Measurements from ENCODE around the gene SLC6A9. TPM values are rescaled to one million over a fixed set of nuclear protein-coding genes. Genes with fewer than 3 reads are reported as not detected.
A peak's percentile ranks its signal among the peaks of the same experiment; 100 is the strongest.

The SLC6A9 gene
- total RNA-seq, 1 donor from 2014 or later, result 2.1 TPM

DNA sequence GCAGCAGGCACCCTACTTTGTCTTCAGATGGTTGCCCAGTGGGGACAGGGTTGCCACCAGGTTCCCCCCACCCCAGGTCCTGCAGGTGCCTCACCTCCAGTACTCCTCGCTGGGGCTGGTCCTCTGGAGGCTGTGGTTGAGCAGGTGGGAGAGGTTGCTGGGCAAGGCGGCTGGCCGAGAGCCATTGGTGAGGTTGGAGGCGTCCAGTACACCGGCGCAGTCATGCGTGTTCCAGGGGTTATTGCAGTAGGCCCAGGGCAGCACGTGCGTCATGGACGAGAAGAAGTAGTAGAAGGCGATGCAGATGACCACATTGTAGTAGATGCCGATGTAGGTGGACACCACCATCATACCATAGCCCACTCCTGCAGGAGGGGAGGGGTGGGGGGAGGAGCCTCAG lies 23.0 kb downstream of the SLC6A9 start:
- Histone ChIP-seq H3K27me3 (ENCODE audit: control insufficient read depth in 3 of 3, insufficient read depth in 3 of 3, low read length in 3 of 3) (no peaks in the 10 kb centered on the region), H3K4me3 (ENCODE audit: low read length in 3 of 3) (no peak overlapping the region), H3K27ac (ENCODE audit: low read depth, low read length) (no peak overlapping the region), H3K9me3 (ENCODE audit: control insufficient read depth in 3 of 3, low read length in 3 of 3) (no peaks in the 10 kb centered on the region), H3K36me3 (ENCODE audit: control insufficient read depth in 3 of 3, insufficient read depth in 3 of 3, low read length in 3 of 3) (no peaks in the 10 kb centered on the region), H3K4me1 (ENCODE audit: control insufficient read depth in 3 of 3, insufficient read depth in 3 of 3, low read length in 3 of 3) (peaks cover 0 to 4% (median 3%) of the 10 kb centered on the region in 3 donors), H3K9ac (ENCODE audit: low read depth in 1 of 3, low read length in 3 of 3) (no peak overlapping the region)

DNA sequence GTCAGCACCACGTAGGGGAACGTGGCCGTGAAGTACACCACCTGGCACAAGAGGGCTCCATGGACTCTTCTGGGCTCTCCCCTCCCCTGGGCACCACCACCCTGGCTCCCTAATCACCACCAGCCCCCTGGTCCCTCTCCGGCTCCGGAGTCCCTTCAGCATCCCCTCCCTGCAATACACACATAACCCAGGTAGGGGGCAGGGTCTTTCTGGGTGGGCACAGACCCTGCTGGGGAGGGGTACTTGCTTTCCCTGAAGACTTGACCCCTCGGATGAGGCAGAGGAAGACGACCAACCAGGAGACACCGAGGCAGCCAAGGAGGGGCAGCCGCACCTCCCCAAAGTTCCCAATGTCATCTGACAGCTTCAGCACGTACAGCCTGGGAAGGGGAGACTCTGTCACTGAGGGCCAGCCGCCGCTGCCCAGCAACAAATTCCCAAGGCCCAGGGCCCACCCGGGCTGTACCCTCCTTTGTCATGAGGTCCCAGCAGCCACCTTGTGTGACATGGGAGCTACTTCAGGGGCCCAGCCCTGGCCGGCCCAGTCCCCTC lies 28.6 kb downstream of the SLC6A9 start:
- Histone ChIP-seq H3K36me3 (ENCODE audit: control insufficient read depth in 3 of 3, insufficient read depth in 3 of 3, low read length in 3 of 3) (no peaks in the 10 kb centered on the region), H3K4me3 (ENCODE audit: low read length in 3 of 3) (no peak overlapping the region), H3K9ac (ENCODE audit: low read depth in 1 of 3, low read length in 3 of 3) (no peak overlapping the region), H3K27me3 (ENCODE audit: control insufficient read depth in 3 of 3, insufficient read depth in 3 of 3, low read length in 3 of 3) (no peaks in the 10 kb centered on the region), H3K4me1 (ENCODE audit: control insufficient read depth in 3 of 3, insufficient read depth in 3 of 3, low read length in 3 of 3) (peaks cover 0 to 4% (median 3%) of the 10 kb centered on the region in 3 donors), H3K9me3 (ENCODE audit: control insufficient read depth in 3 of 3, low read length in 3 of 3) (no peaks in the 10 kb centered on the region), H3K27ac (ENCODE audit: low read depth, low read length) (no peak overlapping the region)

DNA sequence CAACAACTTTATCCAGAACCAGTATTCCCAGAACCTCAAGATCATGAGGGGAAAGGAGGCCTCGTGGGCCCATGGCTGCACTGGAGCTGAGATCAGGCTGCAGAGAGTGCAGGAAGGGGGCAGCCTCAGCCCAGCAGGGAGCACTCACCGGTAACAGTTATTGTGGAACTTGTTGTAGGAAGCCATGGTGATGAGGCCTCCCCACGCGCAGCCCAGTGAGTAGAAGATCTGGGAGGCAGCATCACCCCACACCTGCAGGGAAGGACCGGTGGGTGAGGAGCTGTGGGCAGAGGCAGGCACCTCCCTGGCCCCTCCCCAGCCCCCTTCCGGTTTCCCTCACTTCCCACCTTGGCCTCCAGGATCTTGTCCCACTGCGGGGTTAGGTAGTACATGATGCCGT lies 29.1 kb downstream of the SLC6A9 start:
- H3K4me1 ChIP-seq (ENCODE audit: control insufficient read depth in 3 of 3, insufficient read depth in 3 of 3, low read length in 3 of 3), result peaks cover 0 to 4% (median 3%) of the 10 kb centered on the region in 3 donors

DNA sequence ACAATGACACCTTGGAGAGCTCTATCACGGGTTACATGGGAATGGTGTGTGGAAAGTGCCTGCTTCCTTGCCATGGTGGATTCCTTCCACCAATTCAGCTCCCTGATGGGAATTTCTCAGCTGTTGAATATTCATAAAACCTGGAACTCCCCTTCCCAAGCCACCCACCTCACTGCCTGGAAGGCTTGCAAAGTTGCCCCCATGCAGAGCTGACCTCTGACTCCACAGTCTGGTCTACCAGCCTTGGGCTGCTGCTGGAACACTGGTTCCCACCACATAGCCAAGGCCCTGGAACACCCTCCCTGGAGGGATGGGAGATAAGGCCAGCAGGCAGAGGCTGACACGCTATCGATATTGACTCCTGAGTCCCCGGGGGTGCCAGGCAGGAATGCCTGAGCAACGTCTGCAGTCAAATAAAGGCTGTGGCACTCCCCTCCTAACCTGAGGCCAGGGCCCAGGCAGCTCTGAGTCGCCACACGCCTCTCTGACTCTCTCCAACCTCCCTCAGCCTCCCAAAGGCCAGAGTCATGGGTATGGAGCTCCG lies 31.1 kb downstream of the SLC6A9 start:
- Histone ChIP-seq H3K27me3 (ENCODE audit: control insufficient read depth in 3 of 3, insufficient read depth in 3 of 3, low read length in 3 of 3) (no peaks in the 10 kb centered on the region), H3K27ac (ENCODE audit: low read depth, low read length) (no peak overlapping the region), H3K4me3 (ENCODE audit: low read length in 3 of 3) (no peak overlapping the region), H3K36me3 (ENCODE audit: control insufficient read depth in 3 of 3, insufficient read depth in 3 of 3, low read length in 3 of 3) (no peaks in the 10 kb centered on the region), H3K9ac (ENCODE audit: low read depth in 1 of 3, low read length in 3 of 3) (no peak overlapping the region), H3K4me1 (ENCODE audit: control insufficient read depth in 3 of 3, insufficient read depth in 3 of 3, low read length in 3 of 3) (no peaks in the 10 kb centered on the region), H3K9me3 (ENCODE audit: control insufficient read depth in 3 of 3, low read length in 3 of 3) (no peaks in the 10 kb centered on the region)

More for the DNA sequence above, 29.1 kb downstream of the SLC6A9 start:
- Histone ChIP-seq H3K9me3 (ENCODE audit: control insufficient read depth in 3 of 3, low read length in 3 of 3) (no peaks in the 10 kb centered on the region), H3K27me3 (ENCODE audit: control insufficient read depth in 3 of 3, insufficient read depth in 3 of 3, low read length in 3 of 3) (no peaks in the 10 kb centered on the region), H3K9ac (ENCODE audit: low read depth in 1 of 3, low read length in 3 of 3) (no peak overlapping the region), H3K36me3 (ENCODE audit: control insufficient read depth in 3 of 3, insufficient read depth in 3 of 3, low read length in 3 of 3) (no peaks in the 10 kb centered on the region), H3K27ac (ENCODE audit: low read depth, low read length) (no peak overlapping the region), H3K4me3 (ENCODE audit: low read length in 3 of 3) (no peak overlapping the region)

DNA sequence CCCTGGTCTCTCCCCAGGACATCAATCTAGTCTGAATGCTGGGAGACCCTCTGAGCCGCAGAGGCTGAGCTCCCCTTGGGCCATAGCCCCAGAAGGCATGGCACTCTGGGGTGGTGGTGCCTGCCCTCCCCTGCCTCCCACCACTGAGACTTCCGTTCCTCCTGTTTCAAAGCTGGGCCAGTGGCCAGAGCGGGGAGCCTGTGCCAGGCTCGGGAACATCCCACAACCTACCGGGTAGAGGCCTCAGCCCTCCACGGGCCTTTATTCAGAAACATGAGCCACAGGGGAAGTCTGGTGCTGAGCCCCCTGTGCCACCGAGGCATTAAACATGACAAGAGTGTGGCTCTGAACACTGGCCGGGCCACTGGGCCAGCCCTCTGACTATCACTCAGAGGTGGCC lies 31.8 kb downstream of the SLC6A9 start:
- Histone ChIP-seq H3K4me1 (ENCODE audit: control insufficient read depth in 3 of 3, insufficient read depth in 3 of 3, low read length in 3 of 3) (no peaks in the 10 kb centered on the region), H3K27me3 (ENCODE audit: control insufficient read depth in 3 of 3, insufficient read depth in 3 of 3, low read length in 3 of 3) (no peaks in the 10 kb centered on the region), H3K4me3 (ENCODE audit: low read length in 3 of 3) (no peak overlapping the region), H3K36me3 (ENCODE audit: control insufficient read depth in 3 of 3, insufficient read depth in 3 of 3, low read length in 3 of 3) (no peaks in the 10 kb centered on the region), H3K27ac (ENCODE audit: low read depth, low read length) (no peak overlapping the region), H3K9me3 (ENCODE audit: control insufficient read depth in 3 of 3, low read length in 3 of 3) (no peaks in the 10 kb centered on the region), H3K9ac (ENCODE audit: low read depth in 1 of 3, low read length in 3 of 3) (peak overlapping the region in 1 of 3 donors; percentile 43)

DNA sequence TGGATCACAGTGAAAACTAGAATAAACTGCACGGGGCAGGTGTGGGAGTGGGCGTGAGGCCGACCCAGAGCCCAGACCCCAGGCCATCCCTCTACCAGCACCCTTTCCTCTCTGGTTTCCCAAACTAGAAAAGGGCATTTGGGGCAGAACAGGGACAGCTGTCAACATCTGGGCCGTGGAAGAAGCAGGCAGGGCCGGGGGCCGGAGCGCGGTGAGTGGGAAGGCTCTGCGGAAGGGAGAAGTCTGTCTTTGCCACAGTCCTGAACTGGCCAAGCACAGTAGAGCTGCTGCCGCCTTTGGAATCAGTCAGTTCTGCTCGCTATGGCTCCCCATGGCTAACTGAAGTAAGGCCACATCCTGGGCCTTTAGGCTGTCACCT lies 33.3 kb downstream of the SLC6A9 start:
- H3K27ac ChIP-seq (ENCODE audit: low read depth, low read length), result no peak overlapping the region
- no peaks in the 10 kb centered on the region for H3K27me3 ChIP-seq (ENCODE audit: control insufficient read depth in 3 of 3, insufficient read depth in 3 of 3, low read length in 3 of 3)
- no peaks in the 10 kb centered on the region for H3K4me1 ChIP-seq (ENCODE audit: control insufficient read depth in 3 of 3, insufficient read depth in 3 of 3, low read length in 3 of 3)
- no peak overlapping the region for H3K4me3 ChIP-seq (ENCODE audit: low read length in 3 of 3)
- no peaks in the 10 kb centered on the region for H3K9me3 ChIP-seq (ENCODE audit: control insufficient read depth in 3 of 3, low read length in 3 of 3)
- H3K9ac ChIP-seq (ENCODE audit: low read depth in 1 of 3, low read length in 3 of 3), result no peak overlapping the region
- no peaks in the 10 kb centered on the region for H3K36me3 ChIP-seq (ENCODE audit: control insufficient read depth in 3 of 3, insufficient read depth in 3 of 3, low read length in 3 of 3)

DNA sequence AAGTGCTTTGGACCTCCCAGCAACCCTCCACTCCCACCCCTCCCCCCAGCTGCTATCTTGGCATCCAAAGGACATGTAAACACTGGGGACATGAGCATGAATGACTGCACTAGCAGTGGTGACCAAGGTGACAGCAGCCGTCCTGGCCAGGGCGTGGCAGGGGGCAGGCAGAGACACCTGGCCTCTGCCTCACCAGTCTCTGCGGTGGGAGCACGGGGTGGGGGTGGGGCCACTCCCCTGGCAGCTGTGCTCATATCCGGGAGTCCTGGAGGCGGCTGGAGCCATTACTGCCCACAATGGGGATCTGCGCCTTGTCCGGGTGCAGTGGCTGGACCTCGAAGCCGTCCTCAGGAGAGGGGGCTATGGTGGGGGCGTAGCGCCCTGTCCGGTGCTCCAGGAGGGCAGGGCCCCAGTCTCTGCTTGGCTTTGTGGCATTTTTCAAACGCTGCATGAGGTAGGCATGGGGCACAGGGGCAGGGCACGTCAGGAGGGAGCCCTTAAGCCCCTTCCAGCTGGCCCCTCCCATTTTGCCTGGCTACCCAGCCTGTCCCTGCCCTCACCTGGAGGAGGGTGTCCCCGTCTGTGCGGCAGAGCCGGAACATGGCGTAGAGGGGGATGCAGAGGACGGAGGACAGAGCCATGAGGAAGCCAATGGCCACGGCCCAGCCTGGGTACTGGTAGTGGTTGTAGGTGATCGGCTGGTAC lies 33.8 kb downstream of the SLC6A9 start:
- H3K27ac ChIP-seq (ENCODE audit: low read depth, low read length), result no peak overlapping the region
- no peaks in the 10 kb centered on the region for H3K9me3 ChIP-seq (ENCODE audit: control insufficient read depth in 3 of 3, low read length in 3 of 3)

DNA sequence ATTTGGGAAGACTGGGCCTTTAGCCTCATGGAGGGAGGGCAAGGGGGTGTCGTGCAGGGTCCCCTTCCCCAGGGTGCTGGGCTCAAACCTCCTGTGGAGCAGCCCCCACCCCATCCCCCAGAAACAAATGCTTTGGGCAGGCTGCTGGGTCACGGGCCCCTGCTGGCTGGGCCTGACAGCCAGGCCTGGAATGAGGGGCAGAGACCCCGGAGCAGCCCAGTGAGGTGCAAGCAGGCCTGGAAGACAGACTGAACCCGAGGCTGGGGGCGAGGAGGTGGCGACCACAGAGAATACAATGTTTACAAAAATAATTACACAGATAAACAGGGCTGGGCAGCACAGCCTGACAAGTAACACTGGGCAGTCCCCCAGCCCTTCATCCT lies 34.5 kb downstream of the SLC6A9 start:
- no peak overlapping the region for H3K4me3 ChIP-seq (ENCODE audit: low read length in 3 of 3)
- peaks cover 4 to 7% (median 5%) of the 10 kb centered on the region in 3 donors for H3K4me1 ChIP-seq (ENCODE audit: control insufficient read depth in 3 of 3, insufficient read depth in 3 of 3, low read length in 3 of 3)
- H3K9me3 ChIP-seq (ENCODE audit: control insufficient read depth in 3 of 3, low read length in 3 of 3), result no peaks in the 10 kb centered on the region
- H3K36me3 ChIP-seq (ENCODE audit: control insufficient read depth in 3 of 3, insufficient read depth in 3 of 3, low read length in 3 of 3), result no peaks in the 10 kb centered on the region
- no peak overlapping the region for H3K9ac ChIP-seq (ENCODE audit: low read depth in 1 of 3, low read length in 3 of 3)
- H3K27ac ChIP-seq (ENCODE audit: low read depth, low read length), result no peak overlapping the region
- H3K27me3 ChIP-seq (ENCODE audit: control insufficient read depth in 3 of 3, insufficient read depth in 3 of 3, low read length in 3 of 3), result no peaks in the 10 kb centered on the region

More for the DNA sequence above, 33.8 kb downstream of the SLC6A9 start:
- H3K4me1 ChIP-seq (ENCODE audit: control insufficient read depth in 3 of 3, insufficient read depth in 3 of 3, low read length in 3 of 3), result peaks cover 0 to 2% (median 0%) of the 10 kb centered on the region in 3 donors
- H3K27me3 ChIP-seq (ENCODE audit: control insufficient read depth in 3 of 3, insufficient read depth in 3 of 3, low read length in 3 of 3), result no peaks in the 10 kb centered on the region
- no peaks in the 10 kb centered on the region for H3K36me3 ChIP-seq (ENCODE audit: control insufficient read depth in 3 of 3, insufficient read depth in 3 of 3, low read length in 3 of 3)
- H3K9ac ChIP-seq (ENCODE audit: low read depth in 1 of 3, low read length in 3 of 3), result no peak overlapping the region
- no peak overlapping the region for H3K4me3 ChIP-seq (ENCODE audit: low read length in 3 of 3)

DNA sequence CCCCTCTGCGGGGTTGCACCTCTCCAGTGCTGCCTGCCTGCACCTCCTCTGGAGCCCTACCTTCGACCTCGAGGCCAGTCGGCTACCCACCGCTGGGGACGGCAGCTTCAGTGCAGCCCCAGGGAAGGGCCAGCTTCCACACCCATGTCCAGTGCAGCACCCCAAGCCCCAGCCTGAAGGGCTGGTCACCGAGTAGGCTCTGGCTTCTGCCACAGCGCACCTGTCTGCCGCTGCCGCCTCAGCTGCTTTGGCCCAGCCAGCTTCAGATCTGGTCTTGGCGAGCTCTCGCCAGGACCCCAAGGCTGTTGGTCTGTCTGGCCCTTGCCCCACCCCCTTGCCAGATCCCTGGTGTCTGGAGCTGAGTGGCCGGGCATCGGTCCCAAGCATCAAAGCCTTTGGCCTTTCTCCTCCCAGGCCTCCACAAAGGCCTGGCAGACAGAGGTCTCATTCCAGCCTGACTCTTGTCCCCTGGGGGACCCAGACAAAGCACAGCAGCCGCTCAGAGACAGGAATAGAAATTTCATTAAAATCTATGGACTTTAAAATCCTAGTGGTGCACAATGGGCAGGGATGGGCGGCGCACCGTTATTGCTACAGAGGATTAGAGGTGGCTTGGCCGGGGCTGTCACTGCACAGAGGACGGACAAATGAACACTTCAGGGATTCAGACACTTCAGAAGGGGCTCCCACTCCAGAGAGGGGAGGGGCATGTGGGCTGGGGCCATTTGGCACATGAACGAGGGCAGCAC lies 35.1 kb downstream of the SLC6A9 start:
- no peaks in the 10 kb centered on the region for H3K27me3 ChIP-seq (ENCODE audit: control insufficient read depth in 3 of 3, insufficient read depth in 3 of 3, low read length in 3 of 3)
- H3K9me3 ChIP-seq (ENCODE audit: control insufficient read depth in 3 of 3, low read length in 3 of 3), result no peaks in the 10 kb centered on the region
- H3K36me3 ChIP-seq (ENCODE audit: control insufficient read depth in 3 of 3, insufficient read depth in 3 of 3, low read length in 3 of 3), result no peaks in the 10 kb centered on the region
- no peak overlapping the region for H3K9ac ChIP-seq (ENCODE audit: low read depth in 1 of 3, low read length in 3 of 3)
- no peak overlapping the region for H3K27ac ChIP-seq (ENCODE audit: low read depth, low read length)
- H3K4me3 ChIP-seq (ENCODE audit: low read length in 3 of 3), result no peak overlapping the region
- H3K4me1 ChIP-seq (ENCODE audit: control insufficient read depth in 3 of 3, insufficient read depth in 3 of 3, low read length in 3 of 3), result peaks cover 5 to 8% (median 7%) of the 10 kb centered on the region in 3 donors

Data from skeletal muscle tissue (tissue), 4 donors.